Pancreas (tissue), 10 donors: Measurements from ENCODE around the gene CDC14B. TPM values are rescaled to one million over a fixed set of nuclear protein-coding genes. Genes with fewer than 3 reads are reported as not detected.

Experiments used
- ATAC-seq, 4 donors: fragments of 200-7000 bp; cut with Tn5 transposase; one replicate each; pipeline versions ENCODE4 v1.8.0 to v1.9.1; 2020; ENCODE audit warnings: mild to moderate bottlenecking in 4 of 4, moderate library complexity in 4 of 4
- DNase-seq, 6 donors: peaks; one replicate each; pipeline ENCODE4 v3.0.0-alpha.2; 2020
- FAIRE-seq: peaks from 2 replicates; lab custom pipeline; 2012; peaks lifted over from hg19 to GRCh38; lab: Jason Lieb, UNC
- H3K27ac ChIP-seq, 4 donors: fragments of 200-600 bp; sonication (generic); 1 replicate in 3 of 4; 2 replicates in 1 of 4; pipeline versions ENCODE4 v1.5.0 to v1.8.0; 2020
- H3K27me3 ChIP-seq, 4 donors: fragments of 200-600 bp; one replicate each; pipeline ENCODE4 v1.8.0; 2021
- H3K36me3 ChIP-seq, 3 donors: fragments of 200-600 bp; sonication (generic) in 1 of 3; one replicate each; pipeline versions ENCODE4 v1.5.0 to v1.8.0; 2020 to 2021
- H3K4me1 ChIP-seq, 3 donors: fragments of 200-600 bp; one replicate each; pipeline ENCODE4 v1.8.0; 2021
- H3K4me3 ChIP-seq, 4 donors: fragments of 200-600 bp; sonication (generic) in 2 of 4; one replicate each; pipeline versions ENCODE4 v1.5.0 to v1.8.0; 2020 to 2021
- H3K9me3 ChIP-seq, 4 donors: fragments of 200-600 bp; one replicate each; pipeline ENCODE4 v1.8.0; 2021
- CTCF ChIP-seq, 4 donors: fragments of 200-600 bp; sonication (generic) in 3 of 4; IDR thresholded peaks; one replicate each; pipeline versions ENCODE4 v1.5.0 to v1.8.0; 2021; ENCODE audit warnings: antibody characterized with exemption in 4 of 4
- WGBS, 2 donors: extraction: QIAGEN DNeasy Blood & Tissue Kit; methylation state at CpG; one replicate each; pipeline ENCODE4 v1.1.7; 2013; 5-methylcytosine and 5-hydroxymethylcytosine counted together
- intact Hi-C, 3 donors: fragments of 100-400 bp; cut with DNase I; formaldehyde crosslinking; loops; one replicate each; pipeline versions ENCODE4 v1.11.1 to v1.14.2; 2022
- polyA plus RNA-seq, 2 donors: library from polyadenylated mRNA; stranded (reverse); fragments of 200-250 nt; gene quantifications; one replicate each; pipeline ENCODE4 v1.2.3, GENCODE V29; 2013
- total RNA-seq, 6 donors: library from RNA; stranded (reverse); fragmentation: NEBNext Ultra II Directional in 4 of 6; extraction: Animal tissue kit (Norgen Biotek cat#: 25700) in 4 of 6; gene quantifications; one replicate each; pipeline versions ENCODE4 v1.2.1 to v1.2.4, GENCODE V29; 2021 to 2023
- donor health status: healthy with polysubstance abuse.
- donor health status: DM: no; HTN: no; CAD: no; lungs with moderate emphysema.
- donor health status: DM: no; HTN: no; CAD: no.
- donor health status: control.
- donor health status: control.
- donor health status: Bipolar disorder and iron deficiency.
- donor health status: DM: yes; HTN: yes; CAD: no.
- donor health status: DM: no; HTN: no; CAD: no.
- donor health status: DM: no; HTN: no; CAD: no.
- donor health status: DM: yes; HTN: yes; CAD: no.

The CDC14B gene
- total and polyA plus RNA-seq, 8 donors, result 4.6 to 19.3 (median 11.4) TPM

GRCh38 chr9:96574455-96574854, 45.2 kb downstream of the CDC14B start:
- FAIRE-seq, result no peak
- Histone ChIP-seq H3K4me1 (no peaks in the 10 kb centered on the region), H3K9me3 (no peaks in the 10 kb centered on the region), H3K27ac (no peak overlapping the region), H3K36me3 (no peaks in the 10 kb centered on the region), H3K4me3 (no peak overlapping the region), H3K27me3 (no peaks in the 10 kb centered on the region)
- intact Hi-C loops, result no loop called here
- no peak for ATAC-seq
- no peak for TF ChIP-seq CTCF (IDR thresholded peaks at IDR 0.05)
- WGBS, 2 donors, result 96 to 100% methylated on average over 4 of the region's 4 CpGs
- DNase-seq, result no peak

- no peak for FAIRE-seq
Observed at GRCh38 chr9:96567203-96567700, 52.4 kb downstream of the CDC14B start.

DNA sequence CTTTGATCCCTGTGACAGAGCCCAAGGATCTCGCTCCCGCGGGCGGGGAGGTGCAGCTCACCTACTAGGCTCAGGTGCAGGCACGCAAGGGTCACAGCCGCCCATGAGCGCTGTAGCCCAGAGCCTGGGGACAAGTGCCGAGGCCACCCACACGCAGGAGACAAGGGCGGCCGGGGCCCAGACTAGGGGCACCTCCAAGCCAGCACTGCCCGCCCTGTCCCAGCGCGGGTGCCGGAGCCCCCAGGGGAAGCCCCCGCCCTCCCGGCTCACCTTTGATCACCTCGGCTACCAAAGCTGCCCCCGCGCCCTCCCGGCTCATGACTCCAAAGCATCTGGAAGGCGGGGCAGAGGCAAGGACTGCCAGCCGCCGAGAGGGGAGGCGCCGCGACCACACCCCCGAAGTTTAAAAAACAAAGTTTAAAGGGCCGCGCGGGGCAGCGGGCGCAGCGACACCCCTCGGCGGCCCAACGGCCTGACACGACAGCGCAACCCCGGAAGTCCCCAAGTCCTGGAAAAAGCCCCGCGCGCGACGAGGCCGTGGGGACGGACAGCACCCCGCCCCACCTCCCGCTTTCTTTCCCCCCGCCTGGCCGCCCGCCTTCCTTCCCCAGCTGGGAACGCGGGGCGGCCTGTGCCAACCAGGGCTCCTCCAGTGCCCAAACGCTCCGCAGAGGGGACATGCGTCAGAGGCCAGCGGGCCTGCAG, 53.0 kb downstream of the CDC14B start:
- peaks cover 0 to 7% (median 0%) of the 10 kb centered on the region in 3 donors for H3K36me3 ChIP-seq
- peak; percentile 37 to 62 (median 46) for TF ChIP-seq CTCF (IDR thresholded peaks at IDR 0.05)
- peak overlapping the region; percentile 72 to 95 (median 93) for H3K27ac ChIP-seq
- peaks cover 4 to 19% (median 7%) of the 10 kb centered on the region in 3 donors for H3K4me1 ChIP-seq
- H3K4me3 ChIP-seq, result peak overlapping the region; percentile 57 to 84 (median 70)
- 0% methylated on average over 48 to 59 of the region's 59 CpGs for WGBS, 2 donors
- DNase-seq (peak; percentile 80 to 93 (median 84)), FAIRE-seq (no peak), ATAC-seq (peak; percentile 91 to 94 (median 92))
- H3K9me3 ChIP-seq, result no peaks in the 10 kb centered on the region
- intact Hi-C loops, result no loop called here
- H3K27me3 ChIP-seq, result no peaks in the 10 kb centered on the region

More at GRCh38 chr9:96567203-96567700, 52.4 kb downstream of the CDC14B start:
- 4 to 6% methylated on average over 16 to 20 of the region's 20 CpGs for WGBS, 2 donors
- intact Hi-C loops, result no loop called here
- no peak for TF ChIP-seq CTCF (IDR thresholded peaks at IDR 0.05)
- peaks cover 4 to 19% (median 7%) of the 10 kb centered on the region in 3 donors for H3K4me1 ChIP-seq
- no peaks in the 10 kb centered on the region for H3K9me3 ChIP-seq
- peaks cover 0 to under 1% (median 0%) of the 10 kb centered on the region in 3 donors for H3K36me3 ChIP-seq
- DNase-seq (no peak), ATAC-seq (peak in 2 of 4 donors; percentile 47 to 62)
- peak overlapping the region; percentile 57 to 84 (median 70) for H3K4me3 ChIP-seq
- peak overlapping the region; percentile 72 to 95 (median 93) for H3K27ac ChIP-seq
- no peaks in the 10 kb centered on the region for H3K27me3 ChIP-seq

DNA sequence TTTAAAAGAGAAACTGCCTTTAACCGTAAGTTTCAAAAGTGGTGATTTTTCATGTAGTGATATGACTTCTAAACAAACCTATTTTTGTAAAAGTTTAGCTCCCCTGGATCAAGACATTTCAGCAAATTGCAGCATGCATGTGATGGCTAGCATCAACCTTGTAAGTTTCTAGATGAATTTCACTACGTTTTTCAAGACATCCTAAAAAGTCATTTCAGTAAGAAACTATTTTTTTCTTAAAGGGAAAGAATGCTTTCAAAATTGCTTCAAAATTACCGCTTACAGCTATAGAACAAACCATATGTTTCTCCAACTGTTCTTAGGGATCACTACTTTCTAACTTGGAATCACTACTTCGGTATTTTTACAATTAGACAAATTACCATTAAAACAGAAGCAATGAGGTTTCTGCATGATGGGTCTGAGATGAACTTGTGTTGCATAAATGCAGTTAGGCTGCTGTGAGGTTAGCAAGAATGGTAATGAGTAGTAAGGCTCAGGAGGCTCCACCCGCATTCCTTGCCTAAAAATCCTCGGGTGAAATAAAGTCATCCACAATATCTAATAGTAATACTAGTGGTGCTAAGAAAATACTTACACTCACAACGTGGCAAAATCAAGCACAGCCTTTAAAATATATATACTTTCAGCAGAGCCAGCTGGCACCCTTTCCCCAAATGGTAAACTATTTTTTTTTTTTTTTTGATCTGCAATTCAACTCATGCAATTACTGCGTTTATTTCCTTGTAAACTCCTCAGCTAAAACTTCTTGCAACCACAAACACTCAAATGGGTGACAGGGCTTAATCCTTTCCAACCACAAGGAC, 53.8 kb downstream of the CDC14B start:
- ATAC-seq (peak in 3 of 4 donors; percentile 24 to 36 (median 36)), FAIRE-seq (no peak), DNase-seq (no peak)
- Histone ChIP-seq H3K4me3 (peak overlapping the region; percentile 57 to 84 (median 70)), H3K9me3 (no peaks in the 10 kb centered on the region), H3K27me3 (no peaks in the 10 kb centered on the region), H3K4me1 (peaks cover 4 to 19% (median 7%) of the 10 kb centered on the region in 3 donors), H3K36me3 (peaks cover 0 to 13% (median 0%) of the 10 kb centered on the region in 3 donors), H3K27ac (peak overlapping the region; percentile 72 to 95 (median 93))
- WGBS, 2 donors, result 7 to 9% methylated on average over 8 of the region's 8 CpGs
- intact Hi-C loops, result no loop called here
- no peak for TF ChIP-seq CTCF (IDR thresholded peaks at IDR 0.05)
